HG02943 (cell line): Measurements from ENCODE around the gene POLR2H.

ENCODE experiments used
- ATAC-seq: cut with Tn5 transposase; IDR thresholded peaks from one replicate; pipeline ENCODE4 v1.9.1; 2021; ENCODE audit warnings: mild to moderate bottlenecking, low read depth, moderate library complexity; ENCODE audit not compliant: unreplicated experiment

POLR2H gene

GRCh38 chr3:184351511-184352148 is 9.9 kb upstream of the POLR2H start:
- ATAC-seq: no peak

DNA sequence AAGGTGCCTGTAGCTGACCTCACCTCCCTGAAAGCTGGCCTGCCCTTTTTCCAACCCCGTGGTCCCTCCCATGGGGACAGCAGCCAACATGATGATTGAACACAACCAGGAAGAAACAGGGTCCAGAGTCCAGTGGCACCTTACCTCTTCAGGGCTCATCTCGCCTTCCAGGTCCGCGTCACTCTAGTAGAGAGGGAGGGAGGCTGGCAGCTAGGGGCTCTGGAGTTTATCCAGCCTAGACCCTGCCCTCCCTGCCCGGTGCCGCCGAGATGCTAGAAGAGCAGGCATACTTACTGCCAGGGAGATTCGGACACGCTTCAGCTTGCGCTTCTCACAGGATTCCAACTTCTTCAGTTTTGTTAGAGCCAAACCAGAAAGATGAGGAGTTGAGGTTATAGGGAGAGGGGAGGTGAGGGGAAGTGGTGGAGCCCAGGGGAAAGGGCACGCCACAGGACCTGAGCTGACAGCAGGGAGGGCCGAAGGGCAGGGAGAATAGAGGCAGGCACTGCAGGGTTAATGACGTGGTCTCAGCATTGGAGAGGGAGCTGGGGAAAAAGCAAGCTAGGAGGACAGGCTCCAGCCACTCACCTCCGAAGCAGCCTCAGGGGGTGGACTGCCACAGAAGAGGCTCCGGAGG is 9.2 kb upstream of the POLR2H start:
- ATAC-seq: no peak

DNA sequence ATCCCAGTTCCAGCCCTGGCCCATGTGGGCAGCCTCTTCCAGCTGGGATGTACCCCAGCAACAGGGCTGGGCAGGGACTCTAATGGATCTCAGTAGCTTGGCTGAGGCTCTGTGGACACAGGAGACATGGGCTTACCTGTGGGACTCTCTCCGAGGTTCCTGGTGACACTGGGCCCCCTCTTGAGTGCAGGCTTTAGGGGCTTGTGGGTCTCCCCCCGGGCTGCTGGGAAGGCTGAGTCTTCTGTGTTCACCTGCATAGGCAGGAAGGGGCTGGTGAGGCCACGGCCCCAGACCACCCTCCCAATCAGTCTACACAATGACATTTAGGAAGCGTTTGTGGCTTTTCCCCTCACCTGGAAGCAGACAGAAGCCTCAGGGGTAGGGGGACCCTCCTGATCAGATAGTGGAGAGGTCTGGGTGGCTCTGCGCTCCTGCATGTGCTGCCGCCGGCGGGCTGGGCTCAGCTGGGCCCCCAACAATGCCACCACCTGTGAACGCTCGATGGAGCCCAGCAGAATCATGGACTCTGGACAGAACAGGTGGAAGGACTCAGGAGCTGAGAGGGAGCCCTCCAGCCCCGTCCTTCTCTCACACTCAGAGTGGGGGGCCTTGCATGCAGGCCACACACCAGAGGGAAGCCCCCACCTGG is 8.5 kb upstream of the POLR2H start:
- ATAC-seq: no peak

DNA sequence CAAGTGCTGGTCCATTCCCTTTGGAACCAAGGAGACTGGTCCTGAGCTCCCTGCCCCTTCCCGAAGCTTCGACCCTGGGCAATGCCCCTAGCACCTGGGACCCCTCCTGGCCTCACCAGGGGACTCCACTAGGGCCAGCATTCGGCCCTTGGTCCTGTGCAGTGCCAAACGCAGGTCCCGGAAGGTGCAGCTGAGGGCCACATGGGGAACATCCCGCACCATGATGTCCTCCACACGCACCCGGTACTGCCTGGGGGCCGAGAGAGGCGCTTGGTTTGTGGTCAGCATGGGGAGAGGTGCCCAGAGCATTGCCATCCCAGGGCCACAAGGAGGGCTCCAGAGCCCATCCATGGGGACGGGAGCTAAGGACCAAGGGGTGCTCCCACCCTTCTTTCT is 8.0 kb upstream of the POLR2H start:
- ATAC-seq: no peak

DNA sequence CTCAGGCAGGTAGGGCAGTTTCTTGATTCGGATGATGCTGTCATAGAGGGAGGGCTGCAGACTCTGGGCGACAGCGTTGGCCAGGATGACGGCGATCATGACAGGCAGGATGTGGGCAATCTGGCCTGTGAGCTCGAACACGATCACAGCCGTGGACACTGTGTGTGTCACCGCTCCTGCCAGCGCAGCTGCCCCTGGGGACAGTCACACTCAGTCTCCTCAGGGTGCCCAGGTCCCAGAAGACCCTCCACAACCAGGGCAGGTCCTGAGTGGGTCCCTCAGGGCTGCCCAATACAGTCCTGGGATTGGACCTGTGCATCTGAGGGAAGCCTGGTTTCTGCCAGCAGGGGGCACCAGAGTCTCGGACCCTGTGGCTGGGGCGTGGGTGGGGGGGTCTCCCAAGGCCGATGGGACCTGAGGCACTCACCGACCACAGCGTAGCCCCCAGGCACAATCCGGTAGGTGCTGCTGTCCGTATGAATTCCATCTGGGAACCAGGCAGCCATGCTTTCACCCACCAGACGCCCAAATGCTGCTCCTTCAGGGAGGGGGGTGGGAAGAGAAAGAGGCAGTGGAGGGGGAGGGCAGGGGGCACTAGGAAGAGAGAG is 7.3 kb upstream of the POLR2H start:
- no peak for ATAC-seq

DNA sequence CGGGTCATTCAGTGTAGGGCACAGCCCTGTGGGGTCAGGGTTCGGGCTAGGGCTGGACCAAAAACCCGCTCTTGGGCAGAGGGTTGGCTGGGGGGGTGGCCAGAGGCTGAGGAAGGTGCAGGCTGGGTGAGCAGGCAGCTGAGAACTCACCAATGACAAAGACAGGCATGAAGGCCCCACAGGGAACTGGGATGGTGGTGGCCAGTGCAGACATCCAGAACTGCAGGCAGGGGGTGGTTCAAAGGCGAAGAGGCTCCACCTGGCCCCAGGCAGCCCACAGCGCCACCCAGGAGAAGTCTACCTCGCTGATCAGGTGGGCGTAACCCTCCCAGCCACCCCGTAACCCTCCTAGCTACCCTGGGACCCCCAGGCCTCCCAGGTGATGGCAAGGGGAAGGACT is 6.8 kb upstream of the POLR2H start:
- no peak for ATAC-seq

- no peak for ATAC-seq
Observed at GRCh38 chr3:184355261-184356040, 6.1 kb upstream of the POLR2H start.

GRCh38 chr3:184357248-184358123 is 4.0 kb upstream of the POLR2H start:
- no peak for ATAC-seq

DNA sequence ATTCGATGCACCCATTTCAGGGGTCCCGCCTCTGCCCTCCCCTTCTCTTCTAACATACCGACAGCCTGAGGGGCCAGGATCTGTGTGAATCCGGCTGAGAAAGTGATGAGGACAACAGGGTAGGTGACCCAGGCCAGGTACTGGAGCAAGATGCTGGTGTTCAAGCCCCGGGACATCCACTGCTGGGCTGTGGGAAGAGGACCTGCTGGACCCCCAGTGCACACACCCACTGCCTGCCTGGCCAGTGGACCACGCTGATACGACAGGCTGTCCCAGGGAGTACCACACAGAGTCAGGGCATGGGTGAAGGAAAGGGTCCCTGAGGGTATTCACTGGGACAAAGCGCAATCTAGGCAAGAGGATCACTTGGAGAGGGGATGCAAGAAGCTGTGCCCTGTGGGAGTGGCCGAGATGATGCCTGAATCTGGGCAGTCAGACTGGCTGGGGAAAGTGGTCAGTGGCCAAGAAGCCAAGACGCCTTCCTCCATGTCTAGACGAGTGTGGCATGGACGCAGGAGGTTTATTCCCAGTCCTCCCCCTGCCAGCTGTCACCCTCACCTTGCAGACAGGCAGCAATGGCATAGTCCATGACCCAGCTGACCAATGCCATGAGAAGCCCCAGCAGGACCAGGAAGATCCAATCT is 3.3 kb upstream of the POLR2H start:
- no peak for ATAC-seq

- no peak for ATAC-seq
Observed at GRCh38 chr3:184358921-184359350, 2.6 kb upstream of the POLR2H start.

- no peak for ATAC-seq
Observed at GRCh38 chr3:184359610-184360009, 1.9 kb upstream of the POLR2H start.

- no peak for ATAC-seq
Observed at GRCh38 chr3:184360070-184360928, 1.2 kb upstream of the POLR2H start.

GRCh38 chr3:184360929-184361531 is 480 bp upstream of the POLR2H start:
- no peak for ATAC-seq

- no peak for ATAC-seq
Observed at GRCh38 chr3:184361932-184362667, 590 bp downstream of the POLR2H start.

GRCh38 chr3:184362668-184363546 is 1.4 kb downstream of the POLR2H start:
- ATAC-seq: peak; percentile 86

GRCh38 chr3:184366619-184367289 is 5.2 kb downstream of the POLR2H start:
- no peak for ATAC-seq
